ENCODE measurements around the gene TAF4.
"Not testable (repeated sequence)": the region's sequence is repeated elsewhere in the genome, so short reads cannot be mapped to it uniquely, and the experiment has no call there.

The TAF4 gene

GRCh38 chr20:61948586-61949362 is 116.9 kb downstream of the TAF4 start:
- no peak for DNase-seq (ENCODE audit: low read depth in 2 of 2)

GRCh38 chr20:61948056-61948455 is 117.6 kb downstream of the TAF4 start:
- not testable (repeated sequence) for DNase-seq (ENCODE audit: low read depth in 2 of 2)

GRCh38 chr20:61945495-61945894 is 120.2 kb downstream of the TAF4 start:
- DNase-seq (ENCODE audit: low read depth in 2 of 2): not testable (repeated sequence)

GRCh38 chr20:61944967-61945366 is 120.7 kb downstream of the TAF4 start:
- not testable (repeated sequence) for DNase-seq (ENCODE audit: low read depth in 2 of 2)

- no peak for DNase-seq (ENCODE audit: low read depth in 2 of 2)
These were observed 123.2 kb downstream of the TAF4 start for GRCh38 chr20:61942526-61942925.

- no peak for DNase-seq (ENCODE audit: low read depth in 2 of 2)
These were observed 123.8 kb downstream of the TAF4 start for GRCh38 chr20:61941721-61942405.

- no peak for DNase-seq (ENCODE audit: low read depth in 2 of 2)
These were observed 124.5 kb downstream of the TAF4 start for GRCh38 chr20:61940976-61941720.

- DNase-seq (ENCODE audit: low read depth in 2 of 2): no peak
These were observed 125.2 kb downstream of the TAF4 start for GRCh38 chr20:61940491-61940890.

GRCh38 chr20:61939691-61940360 is 125.9 kb downstream of the TAF4 start:
- DNase-seq (ENCODE audit: low read depth in 2 of 2): no peak

GRCh38 chr20:61938839-61939690 is 126.6 kb downstream of the TAF4 start:
- DNase-seq (ENCODE audit: low read depth in 2 of 2): no peak

GRCh38 chr20:61937963-61938838 is 127.5 kb downstream of the TAF4 start:
- DNase-seq (ENCODE audit: low read depth in 2 of 2): no peak

GRCh38 chr20:61937146-61937962 is 128.3 kb downstream of the TAF4 start:
- no peak for DNase-seq (ENCODE audit: low read depth in 2 of 2)

GRCh38 chr20:61936701-61937131 is 129.0 kb downstream of the TAF4 start:
- no peak for DNase-seq (ENCODE audit: low read depth in 2 of 2)

- no peak for DNase-seq (ENCODE audit: low read depth in 2 of 2)
These were observed 129.6 kb downstream of the TAF4 start for GRCh38 chr20:61935926-61936700.

- no peak for DNase-seq (ENCODE audit: low read depth in 2 of 2)
These were observed 130.8 kb downstream of the TAF4 start for GRCh38 chr20:61934716-61935530.

GRCh38 chr20:61933951-61934715 is 131.5 kb downstream of the TAF4 start:
- no peak for DNase-seq (ENCODE audit: low read depth in 2 of 2)

Measured in fibroblast of skin of left quadriceps (primary cell).